Hepatocyte (in vitro differentiated cells): ENCODE data around the gene FRMD6.

Experiments
- EZH2 ChIP-seq: fragments of 200-600 bp; sonication (generic); IDR thresholded peaks from 2 replicates; pipeline ENCODE4 v1.6.1; 2016; ENCODE audit warnings: antibody characterized with exemption, mild to moderate bottlenecking, borderline replicate concordance
- EZH2phosphoT487 ChIP-seq: fragments of 200-600 bp; sonication (generic); IDR thresholded peaks from one replicate; pipeline ENCODE4 v1.6.1; 2018; ENCODE audit warnings: antibody characterized with exemption, mild to moderate bottlenecking, low read depth, moderate library complexity; ENCODE audit not compliant: unreplicated experiment, severe bottlenecking

GRCh38 chr14:51780006-51780692, 128.4 kb downstream of the FRMD6 start:
- TF ChIP-seq EZH2 = no peak
- TF ChIP-seq EZH2phosphoT487 = no peak
